HepG2 (cell line): ENCODE data around the gene FUT3. TPM values are rescaled to one million over a fixed set of nuclear protein-coding genes. Genes with fewer than 3 reads are reported as not detected.

ENCODE experiments used
- FLYWCH1 ChIP-seq: sonication (generic); formaldehyde crosslinking; IDR thresholded peaks from 2 replicates; pipeline ENCODE4 v1.8.1; 2023; ENCODE audit warnings: mild to moderate bottlenecking, missing genetic modification reagents
- FOXJ3 ChIP-seq: sonication (generic); formaldehyde crosslinking; IDR thresholded peaks from 2 replicates; pipeline ENCODE4 v1.4.0; 2020; ENCODE audit warnings: missing genetic modification reagents, mild to moderate bottlenecking, borderline replicate concordance
- ISL2 ChIP-seq: sonication (generic); formaldehyde crosslinking; IDR thresholded peaks from 2 replicates; pipeline ENCODE4 v1.5.0; 2020; ENCODE audit warnings: missing genetic modification reagents
- MED1 ChIP-seq: sonication (generic); formaldehyde crosslinking; IDR thresholded peaks from 2 replicates; pipeline ENCODE4 v1.4.0; 2020; ENCODE audit warnings: missing genetic modification reagents
- MTA1 ChIP-seq: sonication (generic); formaldehyde crosslinking; IDR thresholded peaks from 2 replicates; pipeline ENCODE4 v1.4.0; 2020; ENCODE audit warnings: missing genetic modification reagents, mild to moderate bottlenecking, borderline replicate concordance
- RARG ChIP-seq: sonication (generic); formaldehyde crosslinking; IDR thresholded peaks from 2 replicates; pipeline ENCODE4 v1.4.0; 2020; ENCODE audit warnings: low read depth, mild to moderate bottlenecking, missing genetic modification reagents
- SALL2 ChIP-seq: sonication (generic); formaldehyde crosslinking; IDR thresholded peaks from 2 replicates; pipeline ENCODE4 v1.8.1; 2023; ENCODE audit warnings: mild to moderate bottlenecking, missing genetic modification reagents, inconsistent platforms
- SMC3 ChIP-seq: IDR thresholded peaks from 2 replicates; pipeline ENCODE4 v1.6.1; 2011; ENCODE audit warnings: low read length, improper control_type of control experiment
- ZBTB44 ChIP-seq: sonication (generic); formaldehyde crosslinking; IDR thresholded peaks from 2 replicates; pipeline ENCODE4 v1.4.0; 2020; ENCODE audit warnings: missing genetic modification reagents
- ZBTB7A ChIP-seq: sonication (generic); formaldehyde crosslinking; IDR thresholded peaks from 2 replicates; pipeline ENCODE4 v1.8.0; 2022; ENCODE audit warnings: mild to moderate bottlenecking, missing genetic modification reagents
- ZNF501 ChIP-seq: sonication (generic); formaldehyde crosslinking; IDR thresholded peaks from 2 replicates; pipeline ENCODE4 v1.5.1; 2020; ENCODE audit warnings: mild to moderate bottlenecking, moderate library complexity, missing genetic modification reagents
- ZNF607 ChIP-seq: sonication (generic); formaldehyde crosslinking; IDR thresholded peaks from 2 replicates; pipeline ENCODE4 v1.5.1; 2020; ENCODE audit warnings: missing genetic modification reagents, mild to moderate bottlenecking, borderline replicate concordance
- ZNF687 ChIP-seq: sonication (generic); formaldehyde crosslinking; IDR thresholded peaks from 2 replicates; pipeline ENCODE4 v1.5.1; 2020; ENCODE audit warnings: mild to moderate bottlenecking, missing genetic modification reagents, moderate library complexity
- polyA plus RNA-seq, 8 experiments: library from polyadenylated mRNA; depleted of rRNA in 3 of 8; stranded (reverse) in 7 of 8; unstranded in 1 of 8; fragments of >200 nt; fragmentation: Illumina TruSeq in 4 of 8; extraction: Trizol in 4 of 8; gene quantifications; 2 replicates each; pipeline versions ENCODE4 v1.2.1 to v1.2.3, GENCODE V29; 2011 to 2016; ENCODE audit warnings: low read depth in 4 of 8, missing spikeins in 1 of 8, mixed read lengths in 1 of 8; ENCODE audit not compliant: insufficient read depth in 1 of 8
- total RNA-seq, 5 experiments: library from RNA; depleted of rRNA; stranded (reverse); fragments of >200 nt; fragmentation: Illumina TruSeq; extraction: Trizol; gene quantifications; 2 replicates each; pipeline ENCODE4 v1.2.3, GENCODE V29; 2016; ENCODE audit warnings: low read depth in 1 of 5
- TF ChIP-seq, protein P1 (sequence below): sonication (generic); formaldehyde crosslinking; IDR thresholded peaks from 2 replicates; pipeline ENCODE4 v1.5.0; 2020; ENCODE audit warnings: missing genetic modification reagents
- TF ChIP-seq, protein P2 (sequence below): sonication (generic); formaldehyde crosslinking; IDR thresholded peaks from 2 replicates; pipeline ENCODE4 v1.4.0; 2020; ENCODE audit warnings: mild to moderate bottlenecking, missing genetic modification reagents, borderline replicate concordance
- TF ChIP-seq, protein P3 (sequence below): sonication (generic); formaldehyde crosslinking; IDR thresholded peaks from 2 replicates; pipeline ENCODE4 v1.8.1; 2022; ENCODE audit warnings: low read depth, mild to moderate bottlenecking, missing genetic modification reagents

Gene FUT3
- total and polyA plus RNA-seq, 2 of the 13 experiments (the other 11 are each of a cell fraction or from before 2014, with no cell fraction given), result 0.53 to 1.1 TPM

DNA sequence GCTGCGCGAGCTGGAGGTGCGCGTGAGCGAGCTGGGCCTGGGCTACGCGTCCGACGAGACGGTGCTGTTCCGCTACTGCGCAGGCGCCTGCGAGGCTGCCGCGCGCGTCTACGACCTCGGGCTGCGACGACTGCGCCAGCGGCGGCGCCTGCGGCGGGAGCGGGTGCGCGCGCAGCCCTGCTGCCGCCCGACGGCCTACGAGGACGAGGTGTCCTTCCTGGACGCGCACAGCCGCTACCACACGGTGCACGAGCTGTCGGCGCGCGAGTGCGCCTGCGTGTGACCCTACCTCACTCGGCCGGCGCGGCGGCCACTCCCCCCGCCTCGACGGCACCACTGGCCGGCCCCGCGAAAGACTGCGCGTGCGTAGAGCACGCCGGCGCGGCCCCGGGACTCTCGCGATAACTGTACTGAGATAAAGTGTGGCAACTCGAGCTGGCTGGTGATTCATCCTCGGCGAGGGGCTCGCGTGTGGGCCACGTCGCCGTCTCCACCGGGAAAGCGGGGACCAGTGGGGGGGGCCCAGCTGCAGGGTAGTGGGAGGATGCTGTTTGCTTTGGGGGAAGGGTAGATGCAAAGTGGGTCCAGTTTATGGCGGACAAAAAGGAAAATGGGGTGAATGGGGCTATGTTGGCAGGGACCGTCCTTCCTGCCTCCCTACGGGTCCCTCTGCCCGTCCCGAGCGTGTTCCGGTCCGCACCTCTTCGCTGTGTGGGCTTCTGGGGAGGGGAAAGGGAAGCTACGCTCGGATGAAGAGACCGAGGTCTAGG lies 23.2 kb downstream of the FUT3 start (continued):
- TF ChIP-seq MTA1 (CRISPR knock-in tag), result peak; percentile 34; the same call in 1 of the 2 replicates
- 0 out of 2 replicates have a peak, but pooled peaks have one; percentile 66 for TF ChIP-seq FLYWCH1 (CRISPR knock-in tag)
- TF ChIP-seq ISL2 (CRISPR knock-in tag), result no peak
- peak; percentile 66 for TF ChIP-seq SALL2 (CRISPR knock-in tag)
- TF ChIP-seq MED1 (CRISPR knock-in tag), result peak; percentile 73; the same call in 1 of the 2 replicates
- TF ChIP-seq FOXJ3, result no peak
- TF ChIP-seq, protein P1, sequence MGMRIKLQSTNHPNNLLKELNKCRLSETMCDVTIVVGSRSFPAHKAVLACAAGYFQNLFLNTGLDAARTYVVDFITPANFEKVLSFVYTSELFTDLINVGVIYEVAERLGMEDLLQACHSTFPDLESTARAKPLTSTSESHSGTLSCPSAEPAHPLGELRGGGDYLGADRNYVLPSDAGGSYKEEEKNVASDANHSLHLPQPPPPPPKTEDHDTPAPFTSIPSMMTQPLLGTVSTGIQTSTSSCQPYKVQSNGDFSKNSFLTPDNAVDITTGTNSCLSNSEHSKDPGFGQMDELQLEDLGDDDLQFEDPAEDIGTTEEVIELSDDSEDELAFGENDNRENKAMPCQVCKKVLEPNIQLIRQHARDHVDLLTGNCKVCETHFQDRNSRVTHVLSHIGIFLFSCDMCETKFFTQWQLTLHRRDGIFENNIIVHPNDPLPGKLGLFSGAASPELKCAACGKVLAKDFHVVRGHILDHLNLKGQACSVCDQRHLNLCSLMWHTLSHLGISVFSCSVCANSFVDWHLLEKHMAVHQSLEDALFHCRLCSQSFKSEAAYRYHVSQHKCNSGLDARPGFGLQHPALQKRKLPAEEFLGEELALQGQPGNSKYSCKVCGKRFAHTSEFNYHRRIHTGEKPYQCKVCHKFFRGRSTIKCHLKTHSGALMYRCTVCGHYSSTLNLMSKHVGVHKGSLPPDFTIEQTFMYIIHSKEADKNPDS, result no peak
- no peak for TF ChIP-seq SMC3
- TF ChIP-seq ZNF501, result peak; percentile 91
- peak; percentile 55; the same call in 1 of the 2 replicates for TF ChIP-seq ZBTB7A (CRISPR knock-in tag)
- peak; percentile 97 for TF ChIP-seq ZNF607 (CRISPR knock-in tag)
- TF ChIP-seq, protein P2, sequence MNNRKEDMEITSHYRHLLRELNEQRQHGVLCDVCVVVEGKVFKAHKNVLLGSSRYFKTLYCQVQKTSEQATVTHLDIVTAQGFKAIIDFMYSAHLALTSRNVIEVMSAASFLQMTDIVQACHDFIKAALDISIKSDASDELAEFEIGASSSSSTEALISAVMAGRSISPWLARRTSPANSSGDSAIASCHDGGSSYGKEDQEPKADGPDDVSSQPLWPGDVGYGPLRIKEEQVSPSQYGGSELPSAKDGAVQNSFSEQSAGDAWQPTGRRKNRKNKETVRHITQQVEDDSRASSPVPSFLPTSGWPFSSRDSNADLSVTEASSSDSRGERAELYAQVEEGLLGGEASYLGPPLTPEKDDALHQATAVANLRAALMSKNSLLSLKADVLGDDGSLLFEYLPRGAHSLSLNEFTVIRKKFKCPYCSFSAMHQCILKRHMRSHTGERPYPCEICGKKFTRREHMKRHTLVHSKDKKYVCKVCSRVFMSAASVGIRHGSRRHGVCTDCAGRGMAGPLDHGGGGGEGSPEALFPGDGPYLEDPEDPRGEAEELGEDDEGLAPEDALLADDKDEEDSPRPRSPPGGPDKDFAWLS (CRISPR knock-in tag), result no peak
- TF ChIP-seq, protein P3, sequence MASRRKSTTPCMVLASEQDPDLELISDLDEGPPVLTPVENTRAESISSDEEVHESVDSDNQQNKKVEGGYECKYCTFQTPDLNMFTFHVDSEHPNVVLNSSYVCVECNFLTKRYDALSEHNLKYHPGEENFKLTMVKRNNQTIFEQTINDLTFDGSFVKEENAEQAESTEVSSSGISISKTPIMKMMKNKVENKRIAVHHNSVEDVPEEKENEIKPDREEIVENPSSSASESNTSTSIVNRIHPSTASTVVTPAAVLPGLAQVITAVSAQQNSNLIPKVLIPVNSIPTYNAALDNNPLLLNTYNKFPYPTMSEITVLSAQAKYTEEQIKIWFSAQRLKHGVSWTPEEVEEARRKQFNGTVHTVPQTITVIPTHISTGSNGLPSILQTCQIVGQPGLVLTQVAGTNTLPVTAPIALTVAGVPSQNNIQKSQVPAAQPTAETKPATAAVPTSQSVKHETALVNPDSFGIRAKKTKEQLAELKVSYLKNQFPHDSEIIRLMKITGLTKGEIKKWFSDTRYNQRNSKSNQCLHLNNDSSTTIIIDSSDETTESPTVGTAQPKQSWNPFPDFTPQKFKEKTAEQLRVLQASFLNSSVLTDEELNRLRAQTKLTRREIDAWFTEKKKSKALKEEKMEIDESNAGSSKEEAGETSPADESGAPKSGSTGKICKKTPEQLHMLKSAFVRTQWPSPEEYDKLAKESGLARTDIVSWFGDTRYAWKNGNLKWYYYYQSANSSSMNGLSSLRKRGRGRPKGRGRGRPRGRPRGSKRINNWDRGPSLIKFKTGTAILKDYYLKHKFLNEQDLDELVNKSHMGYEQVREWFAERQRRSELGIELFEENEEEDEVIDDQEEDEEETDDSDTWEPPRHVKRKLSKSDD (CRISPR knock-in tag), result no peak
- TF ChIP-seq ZBTB44 (CRISPR knock-in tag), result peak; percentile 73; the same call in 1 of the 2 replicates
- TF ChIP-seq RARG, result no peak
- peak; percentile 95 for TF ChIP-seq ZNF687 (CRISPR knock-in tag)
